HEK293 (cell line): Measurements from ENCODE around the gene ARHGEF37.
A peak's percentile ranks its signal among the peaks of the same experiment; 100 is the strongest.

Experiments
- ELK4 ChIP-seq: IDR thresholded peaks from 2 replicates; pipeline ENCODE4 v1.6.1; 2011; ENCODE audit warnings: mild to moderate bottlenecking, low read depth, low read length, borderline replicate concordance
- GFI1B ChIP-seq: fragments of 450-650 bp; formaldehyde crosslinking; IDR thresholded peaks from 2 replicates; pipeline ENCODE4 v1.5.1; 2016; ENCODE audit warnings: missing biosample characterization, missing genetic modification characterization
- HOXC10 ChIP-seq: sonication (generic); formaldehyde crosslinking; IDR thresholded peaks from 2 replicates; pipeline ENCODE4 v1.8.1; 2023; ENCODE audit warnings: mild to moderate bottlenecking, missing genetic modification reagents
- IKZF3 ChIP-seq: fragments of 450-650 bp; IDR thresholded peaks from 2 replicates; pipeline ENCODE4 v1.5.0; 2018; ENCODE audit warnings: missing biosample characterization, mild to moderate bottlenecking, missing genetic modification characterization, moderate library complexity
- KLF10 ChIP-seq: fragments of 450-650 bp; IDR thresholded peaks from 2 replicates; pipeline ENCODE4 v1.5.1; 2018; ENCODE audit warnings: missing biosample characterization, mild to moderate bottlenecking, missing genetic modification characterization
- OVOL3 ChIP-seq: fragments of 450-650 bp; formaldehyde crosslinking; IDR thresholded peaks from 2 replicates; pipeline ENCODE4 v1.5.1; 2016; ENCODE audit warnings: missing biosample characterization, missing genetic modification characterization
- SCRT2 ChIP-seq: fragments of 450-650 bp; formaldehyde crosslinking; IDR thresholded peaks from 2 replicates; pipeline ENCODE4 v1.5.1; 2016; ENCODE audit warnings: missing biosample characterization, missing genetic modification characterization
- SETDB1 ChIP-seq: IDR thresholded peaks from one replicate; pipeline ENCODE4 v1.6.1; 2017; ENCODE audit warnings: mild to moderate bottlenecking, low read length, moderate library complexity, mixed read lengths; ENCODE audit not compliant: insufficient read length
- YY2 ChIP-seq: fragments of 450-650 bp; formaldehyde crosslinking; IDR thresholded peaks from 2 replicates; pipeline ENCODE4 v1.5.1; 2016; ENCODE audit warnings: missing biosample characterization, missing genetic modification characterization
- ZBTB17 ChIP-seq: fragments of 450-650 bp; formaldehyde crosslinking; IDR thresholded peaks from 2 replicates; pipeline ENCODE4 v1.5.1; 2016; ENCODE audit warnings: missing biosample characterization, missing genetic modification characterization
- ZBTB48 ChIP-seq: fragments of 450-650 bp; formaldehyde crosslinking; IDR thresholded peaks from 2 replicates; pipeline ENCODE4 v1.5.1; 2016; ENCODE audit warnings: missing biosample characterization, missing genetic modification characterization
- ZEB2 ChIP-seq: fragments of 450-650 bp; formaldehyde crosslinking; IDR thresholded peaks from 2 replicates; pipeline ENCODE4 v1.5.1; 2016; ENCODE audit warnings: missing biosample characterization, missing genetic modification characterization
- ZNF155 ChIP-seq: fragments of 450-650 bp; formaldehyde crosslinking; IDR thresholded peaks from 2 replicates; pipeline ENCODE4 v1.5.1; 2016; ENCODE audit warnings: missing biosample characterization, missing genetic modification characterization
- ZNF16 ChIP-seq: fragments of 450-650 bp; formaldehyde crosslinking; IDR thresholded peaks from 2 replicates; pipeline ENCODE4 v1.5.1; 2016; ENCODE audit warnings: low read depth, missing biosample characterization, missing genetic modification characterization
- ZNF202 ChIP-seq: fragments of 450-650 bp; formaldehyde crosslinking; IDR thresholded peaks from 2 replicates; pipeline ENCODE4 v1.5.1; 2016; ENCODE audit warnings: missing biosample characterization, missing genetic modification characterization, borderline replicate concordance
- ZNF623 ChIP-seq: fragments of 450-650 bp; formaldehyde crosslinking; IDR thresholded peaks from 2 replicates; pipeline ENCODE4 v1.5.1; 2016; ENCODE audit warnings: missing biosample characterization, missing genetic modification characterization
- ZNF768 ChIP-seq: fragments of 450-650 bp; formaldehyde crosslinking; IDR thresholded peaks from 2 replicates; pipeline ENCODE4 v1.5.1; 2018; ENCODE audit warnings: missing biosample characterization, mild to moderate bottlenecking, missing genetic modification characterization
- ZNF777 ChIP-seq: fragments of 450-650 bp; formaldehyde crosslinking; IDR thresholded peaks from 2 replicates; pipeline ENCODE4 v1.5.1; 2017; ENCODE audit warnings: missing biosample characterization, missing genetic modification characterization, borderline replicate concordance
- ZNF830 ChIP-seq: fragments of 450-650 bp; IDR thresholded peaks from 2 replicates; pipeline ENCODE4 v1.5.0; 2018; ENCODE audit warnings: missing biosample characterization, missing genetic modification characterization, low read depth, mild to moderate bottlenecking, moderate library complexity
- ZNF837 ChIP-seq: fragments of 450-650 bp; formaldehyde crosslinking; IDR thresholded peaks from 2 replicates; pipeline ENCODE4 v1.5.1; 2016; ENCODE audit warnings: missing biosample characterization, missing genetic modification characterization
- ZSCAN18 ChIP-seq: fragments of 450-650 bp; formaldehyde crosslinking; IDR thresholded peaks from 2 replicates; pipeline ENCODE4 v1.5.1; 2016; ENCODE audit warnings: missing biosample characterization, missing genetic modification characterization
- TF ChIP-seq, protein P1 (sequence below): fragments of 450-650 bp; formaldehyde crosslinking; IDR thresholded peaks from 2 replicates; pipeline ENCODE4 v1.5.1; 2017; ENCODE audit warnings: missing biosample characterization, missing genetic modification characterization
- TF ChIP-seq, protein P2 (sequence below): fragments of 450-650 bp; formaldehyde crosslinking; conservative IDR thresholded peaks from 2 replicates; pipeline ENCODE4 v1.5.1; 2016; ENCODE audit warnings: low read depth, missing biosample characterization, missing genetic modification characterization
- TF ChIP-seq, protein P3 (sequence below): fragments of 450-650 bp; formaldehyde crosslinking; conservative IDR thresholded peaks from 2 replicates; pipeline ENCODE4 v1.5.1; 2016; ENCODE audit warnings: low read depth, missing biosample characterization, missing genetic modification characterization
- TF ChIP-seq, protein P4 (sequence below): fragments of 450-650 bp; formaldehyde crosslinking; IDR thresholded peaks from 2 replicates; pipeline ENCODE4 v1.5.1; 2016; ENCODE audit warnings: missing biosample characterization, missing genetic modification characterization, low read depth

Gene ARHGEF37

DNA sequence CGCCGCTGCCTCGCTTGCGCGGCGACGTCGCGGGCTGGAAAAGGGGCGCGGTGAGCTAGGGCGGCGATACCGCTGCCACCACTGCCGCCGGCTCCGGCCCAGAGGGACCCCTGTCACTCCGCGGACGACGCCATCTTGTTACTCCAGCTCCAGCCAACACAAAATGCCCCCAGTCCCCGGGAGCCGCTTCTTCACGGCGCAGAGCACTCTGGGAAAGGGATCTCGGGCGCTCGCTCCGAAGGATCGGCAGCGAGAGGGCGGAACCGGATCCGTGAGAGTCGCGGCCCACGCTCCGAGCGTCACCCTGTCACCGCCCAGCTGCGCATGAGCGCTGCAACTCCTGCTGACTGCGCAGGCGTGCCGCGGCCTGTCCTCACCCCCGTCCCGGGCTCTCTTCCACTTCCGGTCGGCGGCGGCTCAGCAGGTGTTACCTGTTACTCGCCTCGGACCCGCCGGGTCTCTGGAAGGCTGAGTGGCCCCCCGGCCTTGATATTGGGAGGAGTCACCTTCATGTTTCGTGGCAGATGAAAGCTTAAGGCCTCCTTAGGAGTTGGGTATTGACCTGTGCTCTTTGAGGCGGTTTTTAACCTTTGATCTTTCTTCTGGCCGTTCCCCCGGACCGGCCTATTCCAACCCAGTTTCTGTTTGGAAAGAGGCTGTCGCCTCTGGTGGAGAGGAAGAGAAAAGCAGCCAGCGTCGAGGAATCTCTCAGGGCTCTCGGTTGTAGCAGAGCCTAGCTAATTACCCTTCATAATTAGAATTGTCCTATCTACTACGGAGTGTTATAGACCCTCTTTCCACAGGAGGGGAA is 29.9 kb upstream of the ARHGEF37 start, which contains the start of gene CSNK1A1 (continued):
- no peak for TF ChIP-seq ZNF837 (tag by site-specific recombination)
- no peak for TF ChIP-seq ZNF16 (tag by site-specific recombination)
- TF ChIP-seq, protein P1, sequence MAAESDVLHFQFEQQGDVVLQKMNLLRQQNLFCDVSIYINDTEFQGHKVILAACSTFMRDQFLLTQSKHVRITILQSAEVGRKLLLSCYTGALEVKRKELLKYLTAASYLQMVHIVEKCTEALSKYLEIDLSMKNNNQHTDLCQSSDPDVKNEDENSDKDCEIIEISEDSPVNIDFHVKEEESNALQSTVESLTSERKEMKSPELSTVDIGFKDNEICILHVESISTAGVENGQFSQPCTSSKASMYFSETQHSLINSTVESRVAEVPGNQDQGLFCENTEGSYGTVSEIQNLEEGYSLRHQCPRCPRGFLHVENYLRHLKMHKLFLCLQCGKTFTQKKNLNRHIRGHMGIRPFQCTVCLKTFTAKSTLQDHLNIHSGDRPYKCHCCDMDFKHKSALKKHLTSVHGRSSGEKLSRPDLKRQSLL (tag by site-specific recombination) = no peak; the same call in 1 of the 2 replicates
- no peak for TF ChIP-seq ZNF202 (tag by site-specific recombination)
- TF ChIP-seq ZNF623 = no peak
- TF ChIP-seq SETDB1 = no peak
- TF ChIP-seq IKZF3 (tag by site-specific recombination) = peak; percentile 63
- TF ChIP-seq, protein P2, sequence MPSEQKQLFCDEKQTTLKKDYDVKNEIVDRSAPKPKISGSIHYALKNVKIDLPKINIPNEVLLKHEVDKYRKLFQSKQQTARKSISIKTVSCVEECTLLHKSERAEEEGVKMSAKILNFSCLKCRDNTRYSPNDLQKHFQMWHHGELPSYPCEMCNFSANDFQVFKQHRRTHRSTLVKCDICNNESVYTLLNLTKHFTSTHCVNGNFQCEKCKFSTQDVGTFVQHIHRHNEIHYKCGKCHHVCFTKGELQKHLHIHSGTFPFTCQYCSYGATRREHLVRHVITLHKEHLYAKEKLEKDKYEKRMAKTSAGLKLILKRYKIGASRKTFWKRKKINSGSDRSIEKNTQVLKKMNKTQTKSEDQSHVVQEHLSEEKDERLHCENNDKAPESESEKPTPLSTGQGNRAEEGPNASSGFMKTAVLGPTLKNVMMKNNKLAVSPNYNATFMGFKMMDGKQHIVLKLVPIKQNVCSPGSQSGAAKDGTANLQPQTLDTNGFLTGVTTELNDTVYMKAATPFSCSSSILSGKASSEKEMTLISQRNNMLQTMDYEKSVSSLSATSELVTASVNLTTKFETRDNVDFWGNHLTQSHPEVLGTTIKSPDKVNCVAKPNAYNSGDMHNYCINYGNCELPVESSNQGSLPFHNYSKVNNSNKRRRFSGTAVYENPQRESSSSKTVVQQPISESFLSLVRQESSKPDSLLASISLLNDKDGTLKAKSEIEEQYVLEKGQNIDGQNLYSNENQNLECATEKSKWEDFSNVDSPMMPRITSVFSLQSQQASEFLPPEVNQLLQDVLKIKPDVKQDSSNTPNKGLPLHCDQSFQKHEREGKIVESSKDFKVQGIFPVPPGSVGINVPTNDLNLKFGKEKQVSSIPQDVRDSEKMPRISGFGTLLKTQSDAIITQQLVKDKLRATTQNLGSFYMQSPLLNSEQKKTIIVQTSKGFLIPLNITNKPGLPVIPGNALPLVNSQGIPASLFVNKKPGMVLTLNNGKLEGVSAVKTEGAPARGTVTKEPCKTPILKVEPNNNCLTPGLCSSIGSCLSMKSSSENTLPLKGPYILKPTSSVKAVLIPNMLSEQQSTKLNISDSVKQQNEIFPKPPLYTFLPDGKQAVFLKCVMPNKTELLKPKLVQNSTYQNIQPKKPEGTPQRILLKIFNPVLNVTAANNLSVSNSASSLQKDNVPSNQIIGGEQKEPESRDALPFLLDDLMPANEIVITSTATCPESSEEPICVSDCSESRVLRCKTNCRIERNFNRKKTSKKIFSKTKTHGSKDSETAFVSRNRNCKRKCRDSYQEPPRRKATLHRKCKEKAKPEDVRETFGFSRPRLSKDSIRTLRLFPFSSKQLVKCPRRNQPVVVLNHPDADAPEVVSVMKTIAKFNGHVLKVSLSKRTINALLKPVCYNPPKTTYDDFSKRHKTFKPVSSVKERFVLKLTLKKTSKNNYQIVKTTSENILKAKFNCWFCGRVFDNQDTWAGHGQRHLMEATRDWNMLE (tag by site-specific recombination) = 0 out of 2 replicates have a peak, but pooled peaks have one; percentile 49
- peak; percentile 93 for TF ChIP-seq ZBTB17 (tag by site-specific recombination)
- 0 out of 2 replicates have a peak, but pooled peaks have one; percentile 10 for TF ChIP-seq OVOL3 (tag by site-specific recombination)
- no peak for TF ChIP-seq ZNF768 (tag by site-specific recombination)
- peak; percentile 80; the same call in 1 of the 2 replicates for TF ChIP-seq ELK4
- 0 out of 2 replicates have a peak, but pooled peaks have one; percentile 32 for TF ChIP-seq KLF10 (tag by site-specific recombination)
- no peak for TF ChIP-seq ZSCAN18 (tag by site-specific recombination)
- TF ChIP-seq ZEB2 (tag by site-specific recombination) = peak; percentile 100
- TF ChIP-seq GFI1B (tag by site-specific recombination) = no peak
- TF ChIP-seq, protein P3, sequence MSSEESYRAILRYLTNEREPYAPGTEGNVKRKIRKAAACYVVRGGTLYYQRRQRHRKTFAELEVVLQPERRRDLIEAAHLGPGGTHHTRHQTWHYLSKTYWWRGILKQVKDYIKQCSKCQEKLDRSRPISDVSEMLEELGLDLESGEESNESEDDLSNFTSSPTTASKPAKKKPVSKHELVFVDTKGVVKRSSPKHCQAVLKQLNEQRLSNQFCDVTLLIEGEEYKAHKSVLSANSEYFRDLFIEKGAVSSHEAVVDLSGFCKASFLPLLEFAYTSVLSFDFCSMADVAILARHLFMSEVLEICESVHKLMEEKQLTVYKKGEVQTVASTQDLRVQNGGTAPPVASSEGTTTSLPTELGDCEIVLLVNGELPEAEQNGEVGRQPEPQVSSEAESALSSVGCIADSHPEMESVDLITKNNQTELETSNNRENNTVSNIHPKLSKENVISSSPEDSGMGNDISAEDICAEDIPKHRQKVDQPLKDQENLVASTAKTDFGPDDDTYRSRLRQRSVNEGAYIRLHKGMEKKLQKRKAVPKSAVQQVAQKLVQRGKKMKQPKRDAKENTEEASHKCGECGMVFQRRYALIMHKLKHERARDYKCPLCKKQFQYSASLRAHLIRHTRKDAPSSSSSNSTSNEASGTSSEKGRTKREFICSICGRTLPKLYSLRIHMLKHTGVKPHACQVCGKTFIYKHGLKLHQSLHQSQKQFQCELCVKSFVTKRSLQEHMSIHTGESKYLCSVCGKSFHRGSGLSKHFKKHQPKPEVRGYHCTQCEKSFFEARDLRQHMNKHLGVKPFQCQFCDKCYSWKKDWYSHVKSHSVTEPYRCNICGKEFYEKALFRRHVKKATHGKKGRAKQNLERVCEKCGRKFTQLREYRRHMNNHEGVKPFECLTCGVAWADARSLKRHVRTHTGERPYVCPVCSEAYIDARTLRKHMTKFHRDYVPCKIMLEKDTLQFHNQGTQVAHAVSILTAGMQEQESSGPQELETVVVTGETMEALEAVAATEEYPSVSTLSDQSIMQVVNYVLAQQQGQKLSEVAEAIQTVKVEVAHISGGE (tag by site-specific recombination) = peak; percentile 97
- no peak for TF ChIP-seq ZNF830 (tag by site-specific recombination)
- no peak for TF ChIP-seq ZNF155 (tag by site-specific recombination)
- TF ChIP-seq YY2 (tag by site-specific recombination) = peak; percentile 80
- TF ChIP-seq HOXC10 (CRISPR knock-in tag) = no peak
- no peak for TF ChIP-seq ZNF777 (tag by site-specific recombination)
- peak; percentile 100 for TF ChIP-seq SCRT2 (tag by site-specific recombination)
- peak; percentile 77 for TF ChIP-seq ZBTB48 (tag by site-specific recombination)
- TF ChIP-seq, protein P4, sequence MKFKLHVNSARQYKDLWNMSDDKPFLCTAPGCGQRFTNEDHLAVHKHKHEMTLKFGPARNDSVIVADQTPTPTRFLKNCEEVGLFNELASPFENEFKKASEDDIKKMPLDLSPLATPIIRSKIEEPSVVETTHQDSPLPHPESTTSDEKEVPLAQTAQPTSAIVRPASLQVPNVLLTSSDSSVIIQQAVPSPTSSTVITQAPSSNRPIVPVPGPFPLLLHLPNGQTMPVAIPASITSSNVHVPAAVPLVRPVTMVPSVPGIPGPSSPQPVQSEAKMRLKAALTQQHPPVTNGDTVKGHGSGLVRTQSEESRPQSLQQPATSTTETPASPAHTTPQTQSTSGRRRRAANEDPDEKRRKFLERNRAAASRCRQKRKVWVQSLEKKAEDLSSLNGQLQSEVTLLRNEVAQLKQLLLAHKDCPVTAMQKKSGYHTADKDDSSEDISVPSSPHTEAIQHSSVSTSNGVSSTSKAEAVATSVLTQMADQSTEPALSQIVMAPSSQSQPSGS (tag by site-specific recombination) = no peak
